Peyer's patch (tissue), 4 donors: Measurements from ENCODE around the gene USP34.
"Not testable (repeated sequence)": the region's sequence is repeated elsewhere in the genome, so short reads cannot be mapped to it uniquely, and the experiment has no call there.

ENCODE experiments used
- POLR2A ChIP-seq, 2 donors: fragments of 450-650 bp; IDR thresholded peaks; one replicate each; pipeline ENCODE4 v1.5.1; 2017; ENCODE audit warnings: antibody characterized with exemption in 2 of 2, mild to moderate bottlenecking in 2 of 2, moderate library complexity in 2 of 2
- TF ChIP-seq, protein P1 (sequence below), 6 experiments: fragments of 450-650 bp in 4 of 6; fragments of 200-600 bp in 2 of 6; sonication (generic) in 1 of 6; IDR thresholded peaks; one replicate each; pipeline ENCODE4 v1.5.1; 2017 to 2019; ENCODE audit warnings: antibody characterized with exemption in 6 of 6, mild to moderate bottlenecking in 3 of 6, moderate library complexity in 1 of 6

DNA sequence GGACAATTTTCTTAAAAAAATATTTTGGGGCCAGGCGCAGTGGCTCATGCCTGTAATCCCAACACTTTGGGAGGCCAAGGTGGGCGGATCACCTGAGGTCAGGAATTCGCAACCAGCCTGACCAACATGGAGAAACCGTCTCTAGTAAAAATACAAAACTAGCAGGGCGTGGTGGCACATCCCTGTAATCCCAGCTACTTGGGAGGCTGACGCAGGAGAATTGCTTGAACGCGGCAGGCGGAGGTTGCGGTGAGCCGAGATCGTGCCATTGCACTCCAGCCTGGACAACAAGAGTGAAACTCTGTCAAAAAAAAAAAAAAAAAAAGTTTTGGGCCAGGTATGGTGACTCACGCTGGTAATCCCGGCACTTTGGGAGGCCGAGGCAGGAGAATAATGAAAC is 276.2 kb downstream of the USP34 start:
- TF ChIP-seq, protein P1, sequence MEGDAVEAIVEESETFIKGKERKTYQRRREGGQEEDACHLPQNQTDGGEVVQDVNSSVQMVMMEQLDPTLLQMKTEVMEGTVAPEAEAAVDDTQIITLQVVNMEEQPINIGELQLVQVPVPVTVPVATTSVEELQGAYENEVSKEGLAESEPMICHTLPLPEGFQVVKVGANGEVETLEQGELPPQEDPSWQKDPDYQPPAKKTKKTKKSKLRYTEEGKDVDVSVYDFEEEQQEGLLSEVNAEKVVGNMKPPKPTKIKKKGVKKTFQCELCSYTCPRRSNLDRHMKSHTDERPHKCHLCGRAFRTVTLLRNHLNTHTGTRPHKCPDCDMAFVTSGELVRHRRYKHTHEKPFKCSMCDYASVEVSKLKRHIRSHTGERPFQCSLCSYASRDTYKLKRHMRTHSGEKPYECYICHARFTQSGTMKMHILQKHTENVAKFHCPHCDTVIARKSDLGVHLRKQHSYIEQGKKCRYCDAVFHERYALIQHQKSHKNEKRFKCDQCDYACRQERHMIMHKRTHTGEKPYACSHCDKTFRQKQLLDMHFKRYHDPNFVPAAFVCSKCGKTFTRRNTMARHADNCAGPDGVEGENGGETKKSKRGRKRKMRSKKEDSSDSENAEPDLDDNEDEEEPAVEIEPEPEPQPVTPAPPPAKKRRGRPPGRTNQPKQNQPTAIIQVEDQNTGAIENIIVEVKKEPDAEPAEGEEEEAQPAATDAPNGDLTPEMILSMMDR (IDR thresholded peaks at IDR 0.05): not testable (repeated sequence)
- TF ChIP-seq POLR2A (IDR thresholded peaks at IDR 0.05): not testable (repeated sequence)
